ENCODE measurements around the gene CARS1.

The CARS1 gene

DNA sequence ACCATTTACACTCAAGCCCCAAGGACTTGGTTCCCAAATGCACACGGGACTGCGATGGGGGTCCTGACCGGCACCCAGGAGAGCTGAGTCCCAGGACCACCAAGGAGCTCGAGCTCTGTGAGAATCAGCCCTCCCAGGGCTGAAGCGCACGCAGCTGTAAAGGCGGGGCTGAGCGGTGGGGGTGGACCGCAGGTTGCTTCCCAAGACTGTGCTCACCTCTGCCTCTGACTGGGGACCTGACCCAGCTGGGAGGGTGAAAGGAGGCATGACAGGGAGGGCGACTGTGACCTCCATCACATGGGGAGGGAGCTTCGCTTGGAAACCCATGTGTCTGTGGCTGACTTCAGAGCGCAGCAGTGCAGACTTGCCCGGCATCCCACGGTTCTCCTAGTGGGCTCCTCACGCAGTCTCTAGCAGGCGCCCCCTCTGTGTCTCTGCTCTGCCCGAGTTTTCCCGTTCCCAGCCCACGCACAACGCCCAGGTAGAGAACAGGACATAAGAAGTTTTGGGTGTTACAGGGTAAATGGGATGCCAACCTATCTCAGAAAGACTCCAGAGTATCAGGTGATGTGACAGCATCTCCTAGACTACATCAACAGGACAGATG is 49.7 kb downstream of the CARS1 start:
- DNase-seq: no peak

DNA sequence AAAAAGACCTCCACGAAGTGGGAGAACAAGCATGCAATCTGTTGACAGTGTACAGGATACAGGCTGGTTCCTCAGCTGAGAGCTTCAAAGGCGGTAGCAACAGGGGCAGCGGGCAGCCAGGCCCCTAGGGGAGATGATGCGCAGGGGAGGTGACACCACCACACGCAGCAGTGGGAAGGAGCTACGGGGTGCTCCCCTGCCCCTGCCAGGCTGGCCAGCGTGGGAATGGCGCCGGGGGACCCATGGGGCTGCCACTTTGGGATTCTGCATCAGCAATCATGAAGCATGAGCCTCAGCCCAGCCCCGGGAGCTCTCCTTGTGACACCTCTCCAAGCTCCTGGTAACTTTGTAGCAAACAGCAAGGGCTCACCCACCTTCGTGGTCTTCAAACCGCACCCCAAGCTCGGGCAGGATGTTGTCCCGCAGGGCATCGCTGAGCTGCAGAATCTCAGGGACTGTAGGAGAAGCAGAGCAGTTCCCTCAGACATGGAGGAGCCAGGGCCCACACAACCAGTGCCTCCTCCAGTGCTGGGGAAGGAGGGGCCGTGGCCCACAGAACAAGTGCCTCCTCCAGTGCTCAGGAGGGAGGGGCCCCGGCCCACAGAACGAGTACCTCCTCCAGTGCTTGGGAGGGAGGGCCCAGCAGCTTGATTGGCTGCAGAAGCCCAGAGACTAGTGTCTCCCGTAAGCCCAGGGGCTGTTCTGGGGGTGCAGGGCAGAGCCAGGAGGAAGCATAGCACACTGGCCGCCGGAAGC is 50.5 kb downstream of the CARS1 start:
- no peak for DNase-seq

DNA sequence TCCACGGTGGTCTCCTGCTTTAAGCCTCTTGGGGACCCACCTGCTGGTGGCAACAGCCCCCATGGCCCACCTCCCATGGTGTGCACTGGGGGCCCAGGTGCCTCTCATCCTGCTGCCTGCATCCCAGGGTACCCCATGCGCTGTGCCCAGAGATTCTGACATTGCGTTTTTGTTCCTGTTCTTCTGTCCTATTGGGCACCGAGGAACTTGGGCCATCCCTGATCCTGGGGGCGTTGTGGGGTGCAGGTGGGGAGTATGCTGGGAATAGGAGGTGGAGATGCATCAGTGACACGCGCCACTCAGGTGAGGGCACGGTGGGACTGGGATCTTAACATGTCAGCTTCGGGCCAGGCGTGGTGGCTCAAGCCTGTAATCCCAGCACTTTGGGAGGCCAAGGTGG is 52.7 kb downstream of the CARS1 start:
- no peak for DNase-seq

DNA sequence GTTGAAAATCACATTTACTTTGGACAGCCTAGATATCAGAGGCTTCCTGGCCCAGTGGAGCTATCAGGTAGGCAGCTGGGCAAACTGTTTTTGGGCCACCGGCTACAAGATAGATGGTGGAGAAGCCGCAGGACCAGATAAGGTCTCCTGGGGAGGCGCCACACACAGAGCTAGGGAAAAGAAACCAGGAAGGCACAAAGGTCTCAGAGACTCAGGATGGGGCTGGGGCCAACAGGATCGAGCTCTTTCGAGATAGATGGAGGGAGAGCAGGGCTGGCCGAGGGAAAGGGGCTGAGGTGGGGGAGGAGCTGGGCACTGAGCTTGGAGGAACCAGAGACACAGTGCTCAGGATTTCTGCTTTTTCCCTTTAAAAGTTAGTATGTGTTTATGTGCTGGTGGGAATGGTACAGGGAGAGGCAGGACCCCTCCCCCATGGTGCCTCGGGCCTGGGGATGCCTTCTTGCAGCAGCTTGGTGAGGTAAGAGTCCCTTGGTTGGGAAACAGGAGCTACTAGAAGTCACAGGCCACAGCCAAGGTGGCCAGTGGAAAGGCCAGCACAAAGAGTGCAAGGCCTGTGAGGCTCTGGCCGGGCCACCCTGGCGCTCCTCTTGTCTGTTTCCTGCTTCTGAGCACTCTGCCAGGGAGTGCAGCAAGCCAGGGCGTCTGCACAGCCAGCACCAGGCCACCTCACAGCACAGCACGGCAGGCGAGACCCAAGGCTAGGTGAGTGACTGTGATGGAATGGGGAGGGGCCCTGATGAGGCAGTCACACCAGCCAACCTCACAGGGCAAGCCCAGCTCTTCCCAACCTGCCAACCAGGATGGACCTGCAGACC is 53.6 kb downstream of the CARS1 start:
- no peak for DNase-seq

DNA sequence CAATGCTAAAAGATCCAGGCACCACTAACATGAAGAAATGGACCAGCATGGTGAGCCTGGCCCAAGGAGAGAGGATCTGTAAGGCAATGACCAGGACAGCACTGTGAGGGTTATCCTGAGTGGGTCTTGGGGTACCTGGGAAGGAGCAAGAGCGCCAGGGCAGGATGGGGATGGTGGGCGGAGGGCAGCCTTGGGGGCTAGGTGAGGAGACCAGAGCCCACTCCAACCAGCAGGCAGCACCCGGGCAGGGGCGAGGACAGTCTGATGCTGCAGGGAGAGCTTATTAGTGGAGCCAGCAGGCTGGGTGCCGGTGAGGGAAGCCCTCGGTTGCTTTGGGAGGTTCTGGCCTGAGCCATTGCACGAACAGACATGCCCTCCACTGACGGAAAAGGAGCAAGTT is 54.4 kb downstream of the CARS1 start:
- DNase-seq: no peak

DNA sequence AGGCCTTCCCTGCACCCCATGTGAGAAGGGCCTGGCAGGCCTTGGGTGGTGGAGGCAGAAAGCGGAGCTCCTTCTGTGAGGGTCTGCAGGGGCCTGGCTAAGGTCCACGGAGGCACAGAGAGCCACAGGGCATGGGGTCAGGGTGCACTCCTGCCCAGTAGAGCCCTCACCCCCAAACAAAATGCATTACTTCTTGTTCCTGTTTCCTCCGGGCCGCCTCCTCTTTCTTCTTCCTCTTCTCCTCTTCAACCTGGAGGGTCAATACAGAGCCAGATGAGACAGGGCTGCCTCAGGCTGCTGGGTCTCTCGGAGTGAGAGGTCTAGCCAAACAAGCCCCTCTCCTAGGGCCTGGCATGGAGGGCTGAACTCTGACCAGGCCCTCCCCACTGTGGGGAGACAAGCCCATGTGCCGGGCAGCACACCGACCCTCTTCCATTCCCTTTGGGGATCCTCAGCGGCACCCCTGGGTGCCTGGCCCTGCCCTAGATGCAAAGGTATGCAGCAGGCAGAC is 54.8 kb downstream of the CARS1 start:
- no peak for DNase-seq

DNA sequence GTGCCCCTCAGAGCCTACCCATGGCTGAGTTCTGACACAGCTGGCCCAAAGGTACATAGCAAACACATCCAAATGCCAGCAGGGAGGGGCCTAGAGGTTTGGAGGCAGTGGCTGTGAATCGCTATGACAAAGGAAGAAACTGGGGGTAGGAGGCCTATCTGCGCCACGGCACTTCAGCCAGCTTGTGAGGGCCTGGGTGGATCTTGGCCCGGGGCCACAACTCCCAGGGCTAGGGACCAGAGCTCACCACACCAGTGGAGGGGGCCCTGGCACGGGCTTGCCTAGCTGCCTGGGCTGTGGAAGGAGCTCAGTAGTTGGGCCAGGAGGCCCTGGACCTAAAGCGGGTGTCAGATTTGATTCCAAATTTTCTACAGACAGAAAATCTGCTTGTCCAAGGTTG is 55.7 kb downstream of the CARS1 start:
- DNase-seq: no peak

DNA sequence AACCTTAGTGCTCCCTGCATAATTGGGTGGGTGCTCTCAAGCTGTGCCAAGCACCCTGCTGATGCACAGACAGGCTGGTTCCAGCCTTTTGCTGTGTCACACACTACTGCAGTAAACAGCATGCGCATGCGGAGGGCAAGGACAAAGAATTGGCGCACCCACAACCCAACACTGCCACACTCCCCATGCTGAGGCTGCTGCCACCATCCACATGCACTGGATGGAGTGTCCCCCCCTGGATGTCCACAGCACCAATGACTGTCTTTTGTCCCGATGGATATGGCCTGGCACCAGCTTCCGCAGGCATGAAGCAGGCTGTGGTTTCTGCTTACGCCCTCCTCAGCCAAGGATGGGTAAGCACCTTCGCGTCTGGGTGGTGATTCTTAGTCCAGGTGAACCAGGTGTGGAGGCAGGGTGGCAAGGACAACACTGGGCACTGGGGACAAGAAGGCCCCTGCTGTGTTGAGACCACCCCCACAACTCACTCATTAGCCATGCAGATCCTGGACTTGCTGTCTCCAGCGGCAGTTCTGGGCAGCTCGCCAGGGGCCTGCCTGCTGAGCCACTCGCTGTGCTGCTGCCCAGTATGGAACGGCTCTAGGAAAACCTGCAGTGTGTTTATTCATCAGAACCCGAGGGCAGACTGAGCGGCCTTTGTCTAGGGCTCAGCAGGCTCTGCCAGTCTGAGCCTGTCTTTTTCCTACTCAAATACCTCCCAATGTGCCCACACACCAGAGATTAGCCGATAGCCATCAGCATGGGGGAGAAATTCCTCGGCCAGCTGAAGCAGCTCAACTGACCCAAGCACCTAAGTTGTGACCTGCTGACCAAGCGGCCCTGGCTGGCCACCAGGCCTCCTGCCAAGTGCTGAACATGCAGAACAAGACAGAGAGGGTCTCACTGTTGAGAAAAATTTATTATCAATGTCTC is 56.9 kb downstream of the CARS1 start:
- DNase-seq: no peak

DNA sequence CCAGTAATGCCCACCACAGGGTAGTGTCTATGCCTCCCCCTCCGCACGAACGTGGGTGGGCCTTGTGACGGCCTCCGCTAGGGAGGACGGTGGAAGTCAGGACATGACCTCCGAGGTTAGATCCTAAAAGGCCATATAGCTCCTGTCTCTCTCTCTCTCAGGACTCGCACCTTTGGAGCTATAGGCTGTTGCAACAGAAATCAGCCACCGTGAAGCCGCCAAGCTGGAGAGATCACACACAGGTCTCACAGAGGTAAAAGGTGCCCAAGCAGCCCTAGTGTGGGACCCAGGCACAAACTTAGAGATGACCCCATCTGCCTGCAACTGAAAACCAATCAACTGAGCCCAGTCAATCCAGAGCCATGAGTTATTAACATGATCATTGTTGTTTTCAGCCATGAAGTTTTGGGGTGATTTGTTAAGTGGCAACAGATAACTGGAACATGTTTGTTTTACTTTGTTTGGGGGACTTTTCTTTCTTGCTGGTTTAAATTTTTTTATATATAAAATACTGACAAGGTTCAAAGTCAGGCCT is 57.7 kb downstream of the CARS1 start:
- DNase-seq: no peak

DNA sequence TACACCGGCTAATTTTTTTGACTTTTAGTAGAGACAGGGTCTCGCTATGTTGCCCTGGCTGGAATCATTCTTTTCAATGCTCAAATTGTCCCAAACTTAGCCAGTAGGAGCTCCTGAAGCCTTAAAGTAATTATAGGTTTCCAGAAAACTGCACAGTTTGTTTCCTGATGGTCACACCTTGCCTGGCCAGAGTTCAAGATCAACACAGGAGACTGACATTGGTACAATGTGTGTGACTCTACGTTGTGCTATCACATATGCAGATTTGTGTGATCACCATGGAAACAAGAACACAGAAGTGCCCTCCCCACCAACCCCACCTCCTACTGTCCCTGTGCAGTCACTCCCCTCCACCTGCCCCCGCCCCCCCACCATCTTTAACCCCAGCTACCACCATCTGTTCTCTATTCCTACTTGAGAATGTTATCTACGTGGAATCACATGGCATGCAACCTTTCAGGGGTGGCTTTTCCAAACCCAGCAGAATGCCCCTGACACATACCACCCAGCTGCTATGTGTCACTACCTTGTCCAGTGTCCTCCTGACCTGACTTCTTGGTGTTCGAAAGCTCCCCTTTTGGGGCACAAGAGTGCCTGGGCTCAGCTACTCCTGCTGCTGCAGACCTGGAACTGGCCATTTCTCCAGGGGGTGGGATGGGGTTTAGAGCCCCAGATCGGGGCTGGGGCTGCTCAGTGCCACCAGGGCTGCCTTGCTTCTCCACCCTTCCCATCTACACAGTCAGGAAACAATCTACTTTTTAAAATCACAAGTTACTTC is 59.0 kb downstream of the CARS1 start:
- DNase-seq: no peak

DNA sequence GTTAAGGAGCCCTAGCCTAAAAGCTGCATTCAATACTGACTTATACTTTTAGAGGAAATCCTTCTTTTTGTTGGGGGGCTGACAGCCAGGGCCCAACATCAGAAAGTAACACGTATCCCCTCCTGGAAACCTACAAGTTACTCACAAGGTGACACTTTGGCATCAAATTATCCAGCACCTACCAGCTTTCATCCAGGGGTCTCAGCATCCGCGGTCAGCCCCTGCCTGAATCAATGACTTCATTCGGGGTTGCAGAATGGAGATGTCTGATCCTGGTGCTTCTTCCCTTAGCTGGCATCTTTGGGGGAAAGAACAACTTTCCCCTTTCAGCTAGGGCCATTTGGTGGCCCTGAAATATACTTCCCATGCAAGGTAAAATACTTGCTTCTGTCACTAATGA is 59.8 kb downstream of the CARS1 start:
- DNase-seq: no peak

DNA sequence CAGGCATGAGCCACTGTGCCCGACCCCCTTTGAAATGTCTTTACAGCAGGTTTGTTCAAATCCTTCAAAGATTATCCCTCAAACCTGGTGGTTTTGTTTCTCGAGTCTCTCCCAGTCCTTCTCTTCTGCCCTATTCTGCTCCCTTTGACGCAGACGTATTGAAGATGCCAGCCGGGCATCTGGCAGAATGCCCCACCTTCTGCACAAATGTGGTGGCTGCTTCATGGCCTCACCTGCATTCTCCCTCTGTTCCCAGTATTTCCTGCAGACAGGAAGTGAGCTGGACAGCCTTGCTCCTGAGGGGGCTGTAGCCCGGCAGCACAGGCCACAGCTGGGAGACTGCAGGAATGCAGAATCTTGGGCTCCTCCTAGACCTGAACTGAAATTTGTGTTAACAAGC is 60.2 kb downstream of the CARS1 start:
- DNase-seq: no peak

DNA sequence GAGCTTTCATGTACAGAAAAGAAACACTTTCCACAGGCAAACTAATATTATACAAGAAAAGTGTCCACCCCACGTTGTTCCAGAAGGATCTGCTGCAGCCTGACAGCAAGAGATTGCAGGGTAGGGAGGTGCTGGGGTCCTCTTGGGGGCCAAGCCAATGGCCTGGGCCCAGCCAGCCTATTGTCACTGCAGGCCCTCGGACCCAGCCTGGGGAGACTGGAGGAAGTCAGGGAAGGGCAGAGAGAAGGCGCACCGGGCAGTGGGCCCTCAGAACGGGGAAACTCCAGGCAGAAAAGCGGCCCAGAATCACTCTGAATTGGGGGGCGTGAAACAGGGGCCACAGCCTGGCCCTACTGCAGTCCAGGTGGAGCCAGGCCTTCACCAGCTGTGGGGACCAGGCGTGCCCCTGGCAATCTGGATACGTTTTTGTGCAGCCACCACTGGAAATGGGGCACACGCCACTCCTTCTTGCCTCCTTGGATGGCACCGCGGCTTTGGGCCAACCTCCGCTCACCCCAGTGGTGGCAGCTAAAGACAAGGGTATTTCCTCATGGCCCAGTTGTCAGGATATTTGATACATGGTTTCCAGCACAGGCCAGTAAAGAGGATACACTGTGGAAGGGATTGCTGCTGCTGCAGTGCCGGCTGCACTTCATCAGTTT is 61.2 kb downstream of the CARS1 start:
- no peak for DNase-seq

DNA sequence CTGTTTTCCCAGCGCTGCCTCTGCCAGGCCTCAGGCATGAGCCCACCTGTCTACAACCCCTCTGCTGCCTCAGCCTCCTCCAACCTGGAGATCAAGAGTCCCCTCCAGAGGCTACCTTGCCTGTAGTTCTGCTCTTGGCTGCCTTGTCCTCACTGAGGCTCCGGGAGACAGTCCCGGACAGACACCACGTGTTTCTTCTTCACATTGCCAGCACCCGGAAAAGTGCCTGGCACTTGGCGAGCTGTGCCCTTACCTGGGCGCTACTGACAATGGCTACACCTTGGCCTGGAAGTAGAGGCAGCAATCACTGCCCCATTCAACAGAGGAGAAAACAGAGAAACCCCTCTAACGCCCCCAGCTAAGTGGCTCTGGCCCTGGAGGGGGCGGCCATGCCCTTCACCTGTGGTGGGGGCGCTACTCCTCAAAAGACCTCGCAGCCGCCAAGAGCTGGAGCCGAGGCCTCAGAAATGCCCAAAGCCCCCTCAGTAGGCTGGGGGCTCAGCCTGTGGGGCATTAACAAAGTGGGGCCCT is 62.1 kb downstream of the CARS1 start:
- no peak for DNase-seq

DNA sequence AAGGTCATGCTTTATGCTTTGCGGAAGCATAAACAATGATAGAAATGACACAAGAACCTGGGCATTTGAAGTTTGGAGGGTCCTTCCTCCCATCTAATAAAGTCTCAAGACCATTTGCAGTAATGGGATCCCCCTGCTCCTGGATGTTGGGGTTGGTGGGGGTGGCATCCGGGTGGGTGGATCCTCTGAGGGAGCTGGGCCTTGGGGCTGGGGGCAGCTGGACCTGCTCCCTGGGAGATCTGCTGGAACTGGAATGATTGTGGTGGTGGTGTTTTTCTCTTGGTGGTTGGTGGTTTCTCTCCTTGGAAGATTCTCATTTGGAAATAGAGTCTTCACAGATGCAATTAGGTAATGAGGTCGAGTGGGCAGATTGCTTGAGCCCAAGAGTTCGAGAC is 62.9 kb downstream of the CARS1 start:
- DNase-seq: no peak

DNA sequence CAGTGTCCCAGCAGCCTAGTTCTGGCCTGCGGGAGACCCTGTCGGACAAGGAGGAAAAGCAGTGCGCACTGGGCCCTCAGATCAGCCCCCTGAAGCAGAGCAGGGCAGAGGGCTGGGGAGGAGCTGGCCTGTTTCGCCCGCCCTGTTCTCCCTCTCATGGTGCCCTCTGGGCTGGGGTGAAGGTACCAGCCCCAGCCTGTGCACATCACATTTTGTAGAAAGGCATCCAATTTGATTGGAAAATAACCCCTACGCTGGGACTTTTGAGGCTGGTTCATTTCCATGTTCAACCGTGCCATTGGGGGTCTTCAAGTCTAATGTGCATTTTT is 64.3 kb downstream of the CARS1 start:
- no peak for DNase-seq

DNA sequence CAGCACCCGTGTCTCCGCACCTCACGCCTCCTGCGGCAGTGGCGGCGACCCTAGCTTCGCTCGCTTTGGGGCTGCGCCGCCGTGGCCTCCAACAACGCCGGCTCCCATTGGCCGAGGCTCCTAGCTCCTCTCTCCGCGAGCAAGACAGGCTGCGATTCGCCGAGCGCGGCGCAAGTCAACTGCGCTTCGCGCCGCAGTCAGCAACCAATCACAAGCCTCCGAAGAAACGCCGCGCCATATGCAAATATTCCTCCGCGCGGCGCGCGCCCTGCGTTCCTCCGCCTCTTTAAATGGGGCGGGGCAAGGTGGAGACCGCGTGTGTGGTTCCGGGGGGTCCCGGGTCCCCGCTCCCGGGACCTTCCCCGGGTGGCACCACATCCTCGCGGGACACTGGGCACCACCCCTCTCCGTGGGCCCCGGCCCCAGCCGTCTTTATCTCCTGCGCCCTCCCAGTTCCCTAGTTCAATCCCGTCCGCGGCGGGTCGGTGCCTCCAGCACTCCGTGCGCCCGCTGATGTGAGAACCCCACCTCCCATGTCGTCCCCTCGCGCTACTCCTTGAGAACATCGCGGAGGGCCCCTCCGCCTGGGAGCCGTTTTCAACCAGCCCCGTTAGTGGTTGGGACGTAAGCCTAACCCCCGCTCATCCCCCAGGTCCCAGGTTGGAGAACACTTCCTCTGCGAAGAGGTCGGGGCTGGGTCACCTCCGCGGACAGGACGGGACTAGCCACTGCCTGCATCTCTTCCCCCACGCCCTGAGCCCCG is 64.8 kb downstream of the CARS1 start, which contains the start of gene NAP1L4:
Gene NAP1L4, minus strand, starts transcription at position 96 of the 763 bp plus-strand sequence. CDS start 13,109 bp downstream, outside the sequence.
- peak; percentile 87 to 95 (median 94) for DNase-seq

DNA sequence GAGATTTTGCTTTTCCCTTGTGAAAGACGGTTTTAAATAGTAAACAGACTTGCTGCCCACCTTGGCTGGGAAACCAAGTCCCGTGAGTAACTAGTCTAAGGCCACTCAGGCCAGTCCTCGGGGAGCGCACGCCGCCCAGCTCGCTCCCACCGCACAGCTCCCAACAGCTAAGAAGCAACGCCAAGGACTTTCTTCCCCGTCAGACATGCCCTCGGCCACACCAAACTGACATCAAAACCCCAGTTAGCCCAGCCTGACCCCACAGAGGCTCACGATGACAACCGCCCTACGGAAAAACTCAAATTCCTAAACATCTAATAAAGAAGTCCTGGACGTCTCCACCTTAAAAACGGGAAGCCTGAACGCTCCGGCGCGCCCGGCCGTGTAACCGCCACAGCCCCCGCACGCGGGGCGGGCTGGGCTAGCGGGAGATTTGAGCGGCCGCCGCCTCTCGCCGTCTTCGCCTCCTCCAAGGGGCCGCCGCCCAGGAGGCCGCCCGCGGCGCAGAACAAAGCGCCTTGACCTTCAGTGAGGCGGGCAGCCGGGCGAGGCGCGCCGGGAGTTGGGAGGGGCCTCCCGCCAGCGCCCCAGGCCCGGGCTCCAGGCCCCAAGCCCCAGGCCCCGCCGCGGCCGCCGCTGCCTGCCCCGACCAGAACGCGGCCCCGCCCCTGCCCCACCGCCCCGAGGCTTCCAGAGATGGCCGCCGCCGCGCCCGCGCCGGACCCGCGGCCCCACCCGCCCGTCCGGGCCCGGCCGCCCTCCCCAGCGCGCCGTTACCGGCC is 65.6 kb downstream of the CARS1 start:
- peak in 1 of 4 experiments; percentile 46 for DNase-seq
